ENCODE measurements around the gene GARRE1.

DNA sequence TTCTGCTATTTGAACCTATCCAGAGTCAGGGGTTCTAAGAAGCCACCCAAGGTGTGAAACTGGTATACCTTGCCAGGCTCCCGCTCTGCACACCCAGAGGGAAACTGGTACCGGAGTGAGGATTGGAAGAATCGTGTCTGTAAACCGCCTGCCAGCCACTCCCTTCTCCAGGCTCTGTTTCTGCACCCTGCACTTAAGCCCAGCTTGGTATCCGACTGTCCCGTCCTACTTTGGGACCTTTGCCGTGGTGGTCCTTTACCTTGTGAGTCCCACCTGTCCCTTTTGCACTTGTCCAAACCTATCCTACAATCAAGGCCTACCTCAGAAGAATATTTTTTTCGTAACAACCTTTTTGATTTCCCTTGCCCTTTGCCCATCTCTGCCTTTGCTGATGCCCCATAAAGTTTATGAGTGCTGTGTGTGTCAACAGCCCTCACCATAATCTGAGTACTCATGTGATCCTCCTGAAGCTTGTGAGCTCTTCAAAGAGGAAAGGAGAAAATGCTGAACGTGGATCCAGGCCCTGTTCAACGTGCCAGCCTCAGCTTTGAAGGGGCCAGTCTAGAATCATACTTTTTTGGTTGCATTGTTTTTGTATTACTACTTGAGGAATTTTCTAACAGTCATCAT lies 44.7 kb downstream of the GARRE1 start:
- no peak for TF ChIP-seq POLR2A (IDR thresholded peaks at IDR 0.05)
- TF ChIP-seq, protein P1, sequence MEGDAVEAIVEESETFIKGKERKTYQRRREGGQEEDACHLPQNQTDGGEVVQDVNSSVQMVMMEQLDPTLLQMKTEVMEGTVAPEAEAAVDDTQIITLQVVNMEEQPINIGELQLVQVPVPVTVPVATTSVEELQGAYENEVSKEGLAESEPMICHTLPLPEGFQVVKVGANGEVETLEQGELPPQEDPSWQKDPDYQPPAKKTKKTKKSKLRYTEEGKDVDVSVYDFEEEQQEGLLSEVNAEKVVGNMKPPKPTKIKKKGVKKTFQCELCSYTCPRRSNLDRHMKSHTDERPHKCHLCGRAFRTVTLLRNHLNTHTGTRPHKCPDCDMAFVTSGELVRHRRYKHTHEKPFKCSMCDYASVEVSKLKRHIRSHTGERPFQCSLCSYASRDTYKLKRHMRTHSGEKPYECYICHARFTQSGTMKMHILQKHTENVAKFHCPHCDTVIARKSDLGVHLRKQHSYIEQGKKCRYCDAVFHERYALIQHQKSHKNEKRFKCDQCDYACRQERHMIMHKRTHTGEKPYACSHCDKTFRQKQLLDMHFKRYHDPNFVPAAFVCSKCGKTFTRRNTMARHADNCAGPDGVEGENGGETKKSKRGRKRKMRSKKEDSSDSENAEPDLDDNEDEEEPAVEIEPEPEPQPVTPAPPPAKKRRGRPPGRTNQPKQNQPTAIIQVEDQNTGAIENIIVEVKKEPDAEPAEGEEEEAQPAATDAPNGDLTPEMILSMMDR (IDR thresholded peaks at IDR 0.05): no peak

All from ovary (tissue), 3 donors.